ENCODE measurements around the gene ALOX12B.

DNA sequence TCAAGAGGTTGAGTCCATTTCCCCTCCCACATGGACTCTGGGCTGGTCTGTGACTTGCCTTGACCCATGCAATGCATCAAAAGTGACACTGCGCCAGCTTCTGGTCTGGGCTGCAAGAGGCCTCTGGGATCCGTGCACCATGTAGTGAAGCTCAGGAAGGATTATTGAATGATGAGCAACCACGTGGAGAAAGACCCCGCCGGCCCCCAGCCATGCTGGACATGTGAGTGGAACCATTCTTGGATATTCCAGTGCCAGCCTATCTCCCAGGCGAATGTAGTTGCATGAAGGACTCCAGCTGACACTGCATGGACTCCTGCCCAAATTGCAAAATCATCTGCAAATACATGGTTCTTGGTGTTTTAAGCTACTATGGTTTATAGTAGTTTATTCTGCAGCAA lies 56.3 kb downstream of the ALOX12B start:
- TF ChIP-seq, protein P1, sequence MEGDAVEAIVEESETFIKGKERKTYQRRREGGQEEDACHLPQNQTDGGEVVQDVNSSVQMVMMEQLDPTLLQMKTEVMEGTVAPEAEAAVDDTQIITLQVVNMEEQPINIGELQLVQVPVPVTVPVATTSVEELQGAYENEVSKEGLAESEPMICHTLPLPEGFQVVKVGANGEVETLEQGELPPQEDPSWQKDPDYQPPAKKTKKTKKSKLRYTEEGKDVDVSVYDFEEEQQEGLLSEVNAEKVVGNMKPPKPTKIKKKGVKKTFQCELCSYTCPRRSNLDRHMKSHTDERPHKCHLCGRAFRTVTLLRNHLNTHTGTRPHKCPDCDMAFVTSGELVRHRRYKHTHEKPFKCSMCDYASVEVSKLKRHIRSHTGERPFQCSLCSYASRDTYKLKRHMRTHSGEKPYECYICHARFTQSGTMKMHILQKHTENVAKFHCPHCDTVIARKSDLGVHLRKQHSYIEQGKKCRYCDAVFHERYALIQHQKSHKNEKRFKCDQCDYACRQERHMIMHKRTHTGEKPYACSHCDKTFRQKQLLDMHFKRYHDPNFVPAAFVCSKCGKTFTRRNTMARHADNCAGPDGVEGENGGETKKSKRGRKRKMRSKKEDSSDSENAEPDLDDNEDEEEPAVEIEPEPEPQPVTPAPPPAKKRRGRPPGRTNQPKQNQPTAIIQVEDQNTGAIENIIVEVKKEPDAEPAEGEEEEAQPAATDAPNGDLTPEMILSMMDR (conservative IDR thresholded peaks at IDR 0.05), result no peak
- TF ChIP-seq ZFX (IDR thresholded peaks at IDR 0.05), result no peak

All from C4-2B (cell line).